Smooth muscle cell of trachea (primary cell): Measurements from ENCODE around the gene ECEL1. TPM values are rescaled to one million over a fixed set of nuclear protein-coding genes. Genes with fewer than 3 reads are reported as not detected.

Experiments
- total RNA-seq: library from RNA; depleted of rRNA; stranded (reverse); fragments of >200 nt; gene quantifications from 2 replicates; pipeline ENCODE4 v1.2.1, GENCODE V29; 2014

ECEL1 gene, protein sequence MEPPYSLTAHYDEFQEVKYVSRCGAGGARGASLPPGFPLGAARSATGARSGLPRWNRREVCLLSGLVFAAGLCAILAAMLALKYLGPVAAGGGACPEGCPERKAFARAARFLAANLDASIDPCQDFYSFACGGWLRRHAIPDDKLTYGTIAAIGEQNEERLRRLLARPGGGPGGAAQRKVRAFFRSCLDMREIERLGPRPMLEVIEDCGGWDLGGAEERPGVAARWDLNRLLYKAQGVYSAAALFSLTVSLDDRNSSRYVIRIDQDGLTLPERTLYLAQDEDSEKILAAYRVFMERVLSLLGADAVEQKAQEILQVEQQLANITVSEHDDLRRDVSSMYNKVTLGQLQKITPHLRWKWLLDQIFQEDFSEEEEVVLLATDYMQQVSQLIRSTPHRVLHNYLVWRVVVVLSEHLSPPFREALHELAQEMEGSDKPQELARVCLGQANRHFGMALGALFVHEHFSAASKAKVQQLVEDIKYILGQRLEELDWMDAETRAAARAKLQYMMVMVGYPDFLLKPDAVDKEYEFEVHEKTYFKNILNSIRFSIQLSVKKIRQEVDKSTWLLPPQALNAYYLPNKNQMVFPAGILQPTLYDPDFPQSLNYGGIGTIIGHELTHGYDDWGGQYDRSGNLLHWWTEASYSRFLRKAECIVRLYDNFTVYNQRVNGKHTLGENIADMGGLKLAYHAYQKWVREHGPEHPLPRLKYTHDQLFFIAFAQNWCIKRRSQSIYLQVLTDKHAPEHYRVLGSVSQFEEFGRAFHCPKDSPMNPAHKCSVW
- not detected in 2 replicates for total RNA-seq

DNA sequence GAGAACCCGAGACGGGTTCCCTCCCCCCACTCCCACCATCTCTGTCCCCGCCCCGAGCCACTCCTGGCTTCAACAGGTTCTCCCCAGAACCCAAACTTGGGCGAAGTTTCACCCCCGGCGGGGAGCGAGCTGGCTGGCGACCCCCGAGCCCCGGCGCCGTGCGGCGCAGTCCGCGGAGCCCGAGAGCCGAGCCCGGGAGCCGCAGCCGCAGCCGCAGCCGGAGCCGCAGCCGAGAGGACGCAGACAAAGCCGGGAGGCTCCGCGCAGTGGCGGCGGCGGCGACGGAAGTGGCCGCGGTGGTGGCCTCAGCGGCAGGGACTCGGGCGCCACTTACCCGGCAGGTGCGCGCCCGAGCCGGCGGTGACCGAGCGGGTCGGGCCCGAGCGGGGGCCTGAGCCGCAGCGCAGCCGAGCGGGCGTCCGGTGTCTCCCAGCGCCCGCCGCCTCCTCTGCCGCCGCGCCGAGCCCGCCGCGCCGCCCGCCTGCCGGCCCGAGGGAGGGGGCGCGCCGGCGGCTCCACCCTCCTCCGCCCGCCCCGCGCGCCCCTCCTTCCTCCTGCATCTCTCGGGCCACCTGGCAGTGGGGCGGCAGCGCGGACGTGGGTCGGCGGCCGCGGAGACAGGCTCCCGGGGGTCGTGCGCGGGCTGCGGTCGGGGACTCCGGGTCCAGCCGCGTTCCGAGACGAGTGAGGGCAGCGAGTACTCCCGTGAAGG is at the start of gene ECEL1:
TSS of gene ECEL1 (minus strand) at position 450 of the 712 bp plus-strand sequence. CDS start 1,181 bp downstream, outside the sequence.

DNA sequence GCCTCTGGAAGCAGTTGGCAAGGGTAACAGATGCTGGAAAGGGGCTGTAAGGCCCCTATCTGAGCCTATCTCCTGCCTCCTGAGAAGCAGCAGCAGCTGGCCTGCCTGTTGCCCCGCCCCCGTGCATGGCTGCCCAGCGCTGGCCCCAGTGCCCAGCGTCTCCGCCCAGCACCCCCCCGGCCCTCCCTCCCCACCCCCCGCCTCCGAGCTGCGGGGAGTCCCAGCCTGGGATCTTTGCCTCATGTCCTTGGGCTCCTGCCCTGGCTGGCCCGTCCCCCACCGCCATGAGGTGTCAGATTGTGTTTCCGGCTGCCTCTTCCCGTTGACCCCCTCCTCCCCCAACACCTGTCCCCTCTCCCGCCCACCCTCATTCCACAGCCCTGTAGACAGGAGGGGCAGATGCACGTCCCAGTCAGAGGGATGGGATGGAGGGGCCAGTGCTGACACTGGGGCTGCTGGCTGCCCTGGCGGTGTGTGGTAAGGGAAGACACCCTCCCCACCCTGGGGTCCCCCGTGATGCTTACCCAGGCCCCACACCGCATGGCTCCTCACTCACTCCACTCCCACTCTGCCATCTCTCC is 38.2 kb upstream of the ECEL1 start, which contains the start of gene CHRND:
TSS of gene CHRND (plus strand) at position 370 of the 581 bp plus-strand sequence. CDS start at position 426, 56 bp downstream.

DNA sequence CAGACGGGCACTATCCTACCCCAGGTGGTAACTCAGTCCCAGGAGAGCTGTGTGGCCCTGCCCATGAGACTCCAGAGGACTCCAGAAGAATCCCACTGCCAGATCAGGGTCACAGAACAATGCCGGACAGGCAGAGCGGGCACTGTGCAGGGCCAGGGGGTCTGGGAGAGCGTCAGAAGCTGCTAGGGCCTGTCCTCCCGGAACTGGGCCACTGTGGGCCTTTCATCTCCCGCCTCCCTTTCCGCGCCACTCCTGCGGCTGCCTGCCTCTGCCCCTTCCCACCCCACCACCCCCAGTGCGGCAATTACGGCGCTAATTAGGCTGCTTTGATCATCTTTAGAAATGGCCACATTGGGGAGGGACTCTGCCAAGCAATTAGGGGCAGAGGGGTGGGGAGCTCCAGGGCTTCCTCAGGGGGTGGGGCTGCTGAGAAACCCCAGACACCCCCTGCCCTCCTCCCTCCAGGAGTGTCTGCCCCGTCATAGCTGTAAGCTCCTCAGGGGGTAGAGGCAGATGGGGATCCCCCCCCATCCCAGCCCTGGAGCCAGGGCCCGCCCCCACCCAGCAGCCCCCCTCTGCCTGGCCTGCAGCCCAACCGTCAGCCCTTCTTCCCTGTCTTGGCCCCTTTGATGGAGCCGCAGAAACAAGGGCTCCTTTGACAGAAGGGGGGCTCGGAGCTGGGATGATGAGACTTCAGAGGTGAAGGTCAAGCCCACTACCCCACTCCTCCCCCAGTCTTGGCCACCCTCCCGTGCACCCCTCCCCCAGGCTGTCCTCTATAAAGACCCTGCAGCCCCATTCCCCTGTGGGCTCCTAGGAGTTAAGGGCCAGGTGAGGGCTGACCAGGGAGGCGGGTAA is 32.2 kb upstream of the ECEL1 start, which contains the start of gene PRSS56:
TSS of gene PRSS56 (plus strand) at position 808 of the 858 bp plus-strand sequence. CDS start 211 bp downstream, outside the sequence.

DNA sequence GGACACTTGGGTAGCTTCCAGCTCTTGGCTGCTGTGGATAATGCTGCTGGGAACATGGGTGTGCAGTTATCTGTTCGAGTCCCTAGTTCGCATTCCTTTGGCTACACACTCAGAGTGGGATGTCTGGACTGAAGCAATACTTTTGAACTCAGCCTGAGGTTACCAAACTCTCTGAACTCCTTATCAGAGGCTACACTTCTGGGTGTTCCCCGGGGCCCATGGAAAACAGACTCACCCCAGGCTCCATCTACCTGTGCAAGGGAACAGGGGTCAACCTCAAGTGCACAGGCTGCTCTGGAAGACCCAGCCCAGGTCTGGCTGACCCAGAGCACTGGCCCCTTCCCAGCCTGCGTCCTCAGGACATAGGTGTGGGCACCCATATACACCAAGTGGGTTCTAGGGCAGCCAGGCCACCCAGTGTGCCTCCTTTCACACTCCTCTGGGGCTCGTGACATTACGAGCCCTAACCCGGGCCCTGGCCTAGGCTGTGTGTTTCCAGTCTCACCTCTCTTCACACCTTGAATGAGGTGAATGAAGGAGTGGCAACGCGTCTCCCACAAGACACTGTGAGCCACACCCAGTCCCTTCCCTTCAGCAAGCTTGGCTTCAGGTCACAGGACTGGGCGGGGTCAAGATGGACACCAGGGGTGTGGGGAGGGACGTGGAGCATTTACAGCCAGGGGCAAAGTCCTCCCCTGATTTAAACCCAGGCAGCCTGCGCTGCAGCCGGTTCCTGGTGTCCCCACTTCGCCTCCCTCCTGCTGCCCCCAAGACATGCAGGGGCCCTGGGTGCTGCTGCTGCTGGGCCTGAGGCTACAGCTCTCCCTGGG is 32.0 kb downstream of the ECEL1 start, which contains the start of gene ALPI:
TSS of gene ALPI (plus strand) at position 728 of the 830 bp plus-strand sequence. CDS start at position 775, 47 bp downstream.

Other genes with a start within 250 kb of the ECEL1 start
- under 0.01 TPM in 1 of 2 replicates, not detected in the other for gene ALPP, start 109.1 kb downstream of the ECEL1 start, total RNA-seq
- gene ALPG, start 81.0 kb downstream of the ECEL1 start, total RNA-seq, result not detected in 2 replicates
- not detected in 2 replicates for gene ALPI, start 31.7 kb downstream of the ECEL1 start, total RNA-seq
- not detected in 2 replicates for gene PRSS56, start 32.6 kb upstream of the ECEL1 start, total RNA-seq
- not detected in 2 replicates for gene CHRND, start 38.3 kb upstream of the ECEL1 start, total RNA-seq
- gene CHRNG, start 51.9 kb upstream of the ECEL1 start, total RNA-seq, result not detected in 2 replicates
- 3.0 and 3.2 TPM in 2 replicates for gene TIGD1, start 62.7 kb upstream of the ECEL1 start, total RNA-seq
- gene EIF4E2, start 62.9 kb upstream of the ECEL1 start, total RNA-seq, result 75.9 and 101 TPM in 2 replicates
- gene EFHD1, start 145.8 kb upstream of the ECEL1 start, total RNA-seq, result under 0.01 TPM in 1 of 2 replicates, not detected in the other
- gene GIGYF2, start 209.5 kb upstream of the ECEL1 start, total RNA-seq, result 54.5 and 55.1 TPM in 2 replicates